HFFc6 (cell line): ENCODE measurements around the gene TPR. TPM values are rescaled to one million over a fixed set of nuclear protein-coding genes. Genes with fewer than 3 reads are reported as not detected.

Source experiments
- DNase-seq: peaks from one replicate; pipeline ENCODE4 v3.0.0-alpha.2; 2018
- H3K27ac Mint-ChIP-seq: 2 replicates; pipeline ENCODE4 v1.8.0; 2020; ENCODE audit warnings: mild to moderate bottlenecking, mixed read lengths
- H3K27me3 Mint-ChIP-seq: 2 replicates; pipeline ENCODE4 v1.8.0; 2021; ENCODE audit warnings: mild to moderate bottlenecking, moderate library complexity, mixed read lengths; ENCODE audit not compliant: insufficient read depth
- H3K36me3 Mint-ChIP-seq: 2 replicates; pipeline ENCODE4 v1.8.0; 2021; ENCODE audit warnings: low read depth, mixed read lengths
- H3K4me1 Mint-ChIP-seq: 2 replicates; pipeline ENCODE4 v1.8.0; 2020; ENCODE audit warnings: low read depth, mixed read lengths
- H3K4me3 Mint-ChIP-seq: 2 replicates; pipeline ENCODE4 v1.8.0; 2020; ENCODE audit warnings: mild to moderate bottlenecking, moderate library complexity, mixed read lengths
- H3K9me3 Mint-ChIP-seq: 2 replicates; pipeline ENCODE4 v1.8.0; 2020; ENCODE audit warnings: mild to moderate bottlenecking, mixed read lengths
- total RNA-seq, 6 experiments: library from RNA; stranded (reverse); fragmentation: NEBNext Ultra II Directional; extraction: Animal tissue kit (Norgen Biotek cat#: 25700); gene quantifications; 2 replicates in 1 of 6; 3 replicates in 5 of 6; pipeline ENCODE4 v1.2.3, GENCODE V29; 2021
- TF ChIP-seq, protein P1 (sequence below): fragments of 200-600 bp; sonication (generic); IDR thresholded peaks from 2 replicates; pipeline ENCODE4 v1.5.0; 2021; ENCODE audit warnings: antibody characterized with exemption, mild to moderate bottlenecking

Gene TPR
- total RNA-seq, 6 experiments from 2014 or later = 61.4 to 75.6 (median 62.8) TPM

DNA sequence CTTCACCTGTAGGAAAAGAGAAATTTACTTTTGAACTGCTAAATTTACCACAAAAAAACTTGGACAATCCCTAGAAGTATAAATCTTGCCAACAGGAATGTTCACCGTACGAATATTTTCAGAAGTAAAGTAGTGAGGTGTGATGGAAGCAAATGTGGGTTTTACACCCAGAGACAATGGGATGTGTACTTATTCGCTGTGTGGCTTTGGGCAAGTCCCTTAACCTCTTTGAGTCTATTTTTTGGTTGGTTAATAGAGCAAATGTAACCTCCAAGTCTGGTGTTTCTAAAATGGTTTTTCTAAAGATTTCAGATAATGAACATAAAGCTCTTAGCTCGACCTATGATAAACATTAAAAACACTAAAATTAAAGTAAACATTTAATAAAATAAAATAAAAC lies 51.2 kb downstream of the TPR start:
- Mint-ChIP-seq H3K9me3 (no peaks in the 10 kb centered on the region), H3K36me3 (peaks cover 38% of the 10 kb centered on the region), H3K27ac (no peak overlapping the region), H3K4me3 (no peak overlapping the region), H3K27me3 (no peaks in the 10 kb centered on the region), H3K4me1 (peaks cover 8% of the 10 kb centered on the region)
- DNase-seq = no peak
- TF ChIP-seq, protein P1, sequence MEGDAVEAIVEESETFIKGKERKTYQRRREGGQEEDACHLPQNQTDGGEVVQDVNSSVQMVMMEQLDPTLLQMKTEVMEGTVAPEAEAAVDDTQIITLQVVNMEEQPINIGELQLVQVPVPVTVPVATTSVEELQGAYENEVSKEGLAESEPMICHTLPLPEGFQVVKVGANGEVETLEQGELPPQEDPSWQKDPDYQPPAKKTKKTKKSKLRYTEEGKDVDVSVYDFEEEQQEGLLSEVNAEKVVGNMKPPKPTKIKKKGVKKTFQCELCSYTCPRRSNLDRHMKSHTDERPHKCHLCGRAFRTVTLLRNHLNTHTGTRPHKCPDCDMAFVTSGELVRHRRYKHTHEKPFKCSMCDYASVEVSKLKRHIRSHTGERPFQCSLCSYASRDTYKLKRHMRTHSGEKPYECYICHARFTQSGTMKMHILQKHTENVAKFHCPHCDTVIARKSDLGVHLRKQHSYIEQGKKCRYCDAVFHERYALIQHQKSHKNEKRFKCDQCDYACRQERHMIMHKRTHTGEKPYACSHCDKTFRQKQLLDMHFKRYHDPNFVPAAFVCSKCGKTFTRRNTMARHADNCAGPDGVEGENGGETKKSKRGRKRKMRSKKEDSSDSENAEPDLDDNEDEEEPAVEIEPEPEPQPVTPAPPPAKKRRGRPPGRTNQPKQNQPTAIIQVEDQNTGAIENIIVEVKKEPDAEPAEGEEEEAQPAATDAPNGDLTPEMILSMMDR = no peak

DNA sequence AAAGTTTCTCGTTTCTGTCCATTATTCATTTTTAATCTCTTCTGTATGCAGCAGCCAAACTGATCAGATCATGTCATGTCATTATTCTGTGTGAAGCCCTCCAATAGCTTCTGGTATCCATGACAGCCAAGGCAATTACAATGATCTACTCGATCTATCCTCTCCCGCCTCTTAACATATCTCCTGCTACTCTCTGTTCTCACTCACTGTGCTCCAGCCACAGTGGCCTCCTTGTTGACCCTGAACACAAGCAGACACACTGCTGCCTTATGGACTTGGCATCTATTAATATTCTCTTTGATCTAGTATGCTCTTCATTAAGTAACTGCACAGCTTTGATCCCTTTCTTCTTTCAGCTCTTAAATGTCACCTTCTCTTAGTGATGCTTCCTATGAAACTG lies 59.5 kb downstream of the TPR start:
- no peaks in the 10 kb centered on the region for H3K4me1 Mint-ChIP-seq
- no peak overlapping the region for H3K27ac Mint-ChIP-seq
- no peaks in the 10 kb centered on the region for H3K9me3 Mint-ChIP-seq
- H3K27me3 Mint-ChIP-seq = no peaks in the 10 kb centered on the region
- no peak overlapping the region for H3K4me3 Mint-ChIP-seq
- H3K36me3 Mint-ChIP-seq = peaks cover 27% of the 10 kb centered on the region
- TF ChIP-seq, protein P1 = no peak
- DNase-seq = no peak

DNA sequence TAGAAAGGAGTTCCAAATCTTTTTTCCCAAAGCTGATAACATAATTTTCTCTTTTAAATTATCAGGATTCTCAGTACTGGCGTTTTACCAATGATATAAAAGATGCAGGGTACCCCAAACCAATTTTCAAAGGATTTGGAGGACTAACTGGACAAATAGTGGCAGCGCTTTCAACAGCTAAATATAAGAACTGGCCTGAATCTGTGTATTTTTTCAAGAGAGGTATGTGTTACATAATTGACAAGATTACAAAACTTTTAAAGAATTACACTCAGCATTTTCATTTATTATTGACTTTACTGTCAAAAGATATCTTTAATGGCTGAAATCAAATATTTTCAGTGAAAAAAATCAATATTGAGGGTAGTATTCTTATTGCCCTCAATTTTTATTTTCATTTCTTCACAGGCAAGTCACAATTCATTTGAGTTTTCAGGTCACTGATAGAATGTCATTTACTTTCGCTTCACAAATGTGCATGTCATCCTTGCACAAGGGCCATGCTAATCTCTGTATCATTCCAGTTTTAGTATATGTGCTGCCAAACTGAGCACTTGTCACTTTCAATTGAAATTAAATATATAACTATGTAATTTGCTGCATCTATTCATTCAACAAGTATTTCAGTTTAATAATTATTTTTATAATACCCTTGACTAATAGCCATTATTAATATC lies 63.5 kb downstream of the TPR start:
- Mint-ChIP-seq H3K36me3 (peaks cover 9% of the 10 kb centered on the region; the same call in 1 of the 2 replicates), H3K9me3 (no peaks in the 10 kb centered on the region), H3K27ac (no peak overlapping the region), H3K27me3 (peaks cover 2% of the 10 kb centered on the region; the same call in 1 of the 2 replicates), H3K4me1 (no peaks in the 10 kb centered on the region), H3K4me3 (no peak overlapping the region)
- TF ChIP-seq, protein P1 = no peak
- no peak for DNase-seq

DNA sequence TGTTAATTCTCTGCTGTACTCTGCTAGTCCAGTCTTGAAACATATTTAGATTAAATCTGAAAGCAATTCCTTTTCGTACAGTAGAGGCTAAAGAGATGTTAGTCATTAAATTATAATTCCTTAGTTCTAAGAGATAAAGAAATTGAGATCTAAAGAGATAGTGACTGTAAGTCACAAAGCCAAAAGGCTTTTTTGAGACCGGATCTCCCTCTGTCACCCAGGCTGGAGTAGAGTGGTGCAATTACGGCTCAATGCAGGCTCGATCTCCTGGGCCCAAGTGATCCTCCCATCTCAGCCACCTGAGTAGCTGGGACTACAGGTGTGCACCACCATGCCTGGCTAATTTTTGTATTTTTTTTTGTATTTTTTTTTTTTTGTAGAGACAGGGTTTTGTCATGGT lies 64.7 kb downstream of the TPR start:
- no peak overlapping the region for H3K27ac Mint-ChIP-seq
- H3K4me1 Mint-ChIP-seq = no peaks in the 10 kb centered on the region
- DNase-seq = no peak
- H3K9me3 Mint-ChIP-seq = no peaks in the 10 kb centered on the region
- TF ChIP-seq, protein P1 = no peak
- peaks cover 2% of the 10 kb centered on the region; the same call in 1 of the 2 replicates for H3K27me3 Mint-ChIP-seq
- peaks cover 2% of the 10 kb centered on the region; the same call in 1 of the 2 replicates for H3K36me3 Mint-ChIP-seq
- no peak overlapping the region for H3K4me3 Mint-ChIP-seq

DNA sequence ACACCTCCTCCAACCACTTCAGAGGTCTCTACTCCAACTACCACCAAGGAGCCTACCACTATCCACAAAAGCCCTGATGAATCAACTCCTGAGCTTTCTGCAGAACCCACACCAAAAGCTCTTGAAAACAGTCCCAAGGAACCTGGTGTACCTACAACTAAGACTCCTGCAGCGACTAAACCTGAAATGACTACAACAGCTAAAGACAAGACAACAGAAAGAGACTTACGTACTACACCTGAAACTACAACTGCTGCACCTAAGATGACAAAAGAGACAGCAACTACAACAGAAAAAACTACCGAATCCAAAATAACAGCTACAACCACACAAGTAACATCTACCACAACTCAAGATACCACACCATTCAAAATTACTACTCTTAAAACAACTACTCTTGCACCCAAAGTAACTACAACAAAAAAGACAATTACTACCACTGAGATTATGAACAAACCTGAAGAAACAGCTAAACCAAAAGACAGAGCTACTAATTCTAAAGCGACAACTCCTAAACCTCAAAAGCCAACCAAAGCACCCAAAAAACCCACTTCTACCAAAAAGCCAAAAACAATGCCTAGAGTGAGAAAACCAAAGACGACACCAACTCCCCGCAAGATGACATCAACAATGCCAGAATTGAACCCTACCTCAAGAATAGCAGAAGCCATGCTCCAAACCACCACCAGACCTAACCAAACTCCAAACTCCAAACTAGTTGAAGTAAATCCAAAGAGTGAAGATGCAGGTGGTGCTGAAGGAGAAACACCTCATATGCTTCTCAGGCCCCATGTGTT lies 66.6 kb downstream of the TPR start:
- Mint-ChIP-seq H3K4me1 (no peaks in the 10 kb centered on the region), H3K9me3 (no peaks in the 10 kb centered on the region), H3K27me3 (peaks cover 2% of the 10 kb centered on the region; the same call in 1 of the 2 replicates), H3K36me3 (no peaks in the 10 kb centered on the region), H3K27ac (no peak overlapping the region), H3K4me3 (no peak overlapping the region)
- TF ChIP-seq, protein P1 = no peak
- DNase-seq = no peak
